Stomach smooth muscle (tissue), 2 donors: ENCODE measurements around the gene LTBP1.
A peak's percentile ranks its signal among the peaks of the same experiment; 100 is the strongest.

Source experiments
- H3K27ac ChIP-seq: one replicate; pipeline ENCODE4 v1.7.0; 2013; ENCODE audit warnings: mild to moderate bottlenecking, low read length, inconsistent platforms
- H3K27me3 ChIP-seq, 2 donors: one replicate each; pipeline ENCODE4 v1.7.0; 2013; ENCODE audit warnings: low read length in 2 of 2; ENCODE audit not compliant: insufficient read depth in 2 of 2, control insufficient read depth in 1 of 2
- H3K36me3 ChIP-seq, 2 donors: one replicate each; pipeline ENCODE4 v1.7.0; 2013; ENCODE audit warnings: low read length in 2 of 2; ENCODE audit not compliant: control insufficient read depth in 2 of 2, insufficient read depth in 2 of 2
- H3K4me1 ChIP-seq: one replicate; pipeline ENCODE4 v1.7.0; 2013; ENCODE audit warnings: low read length; ENCODE audit not compliant: control insufficient read depth, insufficient read depth
- H3K4me3 ChIP-seq, 2 donors: one replicate each; pipeline ENCODE4 v1.7.0; 2013; ENCODE audit warnings: low read length in 2 of 2
- H3K9ac ChIP-seq, 2 donors: one replicate each; pipeline ENCODE4 v1.7.0; 2013; ENCODE audit warnings: low read length in 2 of 2, mild to moderate bottlenecking in 1 of 2
- H3K9me3 ChIP-seq, 2 donors: one replicate each; pipeline ENCODE4 v1.7.0; 2013; ENCODE audit warnings: low read length in 2 of 2; ENCODE audit not compliant: control insufficient read depth in 2 of 2
- donor health status: healthy.
- donor health status: Pancreatic carcinoma.

Gene LTBP1

GRCh38 chr2:33130544-33130943 is 183.8 kb downstream of the LTBP1 start:
- no peak overlapping the region for H3K4me3 ChIP-seq
- no peak overlapping the region for H3K27ac ChIP-seq
- no peaks in the 10 kb centered on the region for H3K27me3 ChIP-seq
- H3K4me1 ChIP-seq = peaks cover 32% of the 10 kb centered on the region
- no peaks in the 10 kb centered on the region for H3K36me3 ChIP-seq
- no peak overlapping the region for H3K9ac ChIP-seq
- no peaks in the 10 kb centered on the region for H3K9me3 ChIP-seq

- Histone ChIP-seq H3K4me1 (peaks cover 32% of the 10 kb centered on the region), H3K9ac (no peak overlapping the region), H3K27ac (no peak overlapping the region), H3K27me3 (no peaks in the 10 kb centered on the region), H3K36me3 (no peaks in the 10 kb centered on the region), H3K9me3 (no peaks in the 10 kb centered on the region), H3K4me3 (no peak overlapping the region)
Observed at GRCh38 chr2:33131111-33131510, 184.4 kb downstream of the LTBP1 start.

GRCh38 chr2:33131749-33132148 is 185.0 kb downstream of the LTBP1 start:
- no peaks in the 10 kb centered on the region for H3K27me3 ChIP-seq
- H3K9me3 ChIP-seq = no peaks in the 10 kb centered on the region
- no peak overlapping the region for H3K4me3 ChIP-seq
- no peaks in the 10 kb centered on the region for H3K36me3 ChIP-seq
- peak overlapping the region in 1 of 2 donors; percentile 39 for H3K9ac ChIP-seq
- peak overlapping the region; percentile 97 for H3K27ac ChIP-seq
- peaks cover 34% of the 10 kb centered on the region for H3K4me1 ChIP-seq

- H3K9ac ChIP-seq = peak overlapping the region; percentile 88 to 95
- H3K27me3 ChIP-seq = no peaks in the 10 kb centered on the region
- peaks cover 43% of the 10 kb centered on the region for H3K4me1 ChIP-seq
- H3K36me3 ChIP-seq = no peaks in the 10 kb centered on the region
- H3K27ac ChIP-seq = peak overlapping the region; percentile 97
- peak overlapping the region; percentile 85 to 94 for H3K4me3 ChIP-seq
- no peaks in the 10 kb centered on the region for H3K9me3 ChIP-seq
Observed at GRCh38 chr2:33133454-33133952, 186.8 kb downstream of the LTBP1 start.

- H3K4me3 ChIP-seq = peak overlapping the region; percentile 85 to 94
- peak overlapping the region; percentile 88 to 95 for H3K9ac ChIP-seq
- no peaks in the 10 kb centered on the region for H3K36me3 ChIP-seq
- H3K4me1 ChIP-seq = peaks cover 44% of the 10 kb centered on the region
- no peaks in the 10 kb centered on the region for H3K27me3 ChIP-seq
- H3K27ac ChIP-seq = peak overlapping the region; percentile 97
- no peaks in the 10 kb centered on the region for H3K9me3 ChIP-seq
Observed at GRCh38 chr2:33134086-33134771, 187.5 kb downstream of the LTBP1 start.

GRCh38 chr2:33134791-33135560 is 188.2 kb downstream of the LTBP1 start:
- Histone ChIP-seq H3K27ac (peak overlapping the region; percentile 97), H3K27me3 (no peaks in the 10 kb centered on the region), H3K4me1 (peaks cover 49% of the 10 kb centered on the region), H3K36me3 (no peaks in the 10 kb centered on the region), H3K9ac (peak overlapping the region; percentile 88 to 95), H3K9me3 (no peaks in the 10 kb centered on the region), H3K4me3 (peak overlapping the region; percentile 85 to 94)

- Histone ChIP-seq H3K4me1 (peaks cover 46% of the 10 kb centered on the region), H3K9me3 (no peaks in the 10 kb centered on the region), H3K4me3 (peak overlapping the region; percentile 85 to 94), H3K27me3 (no peaks in the 10 kb centered on the region), H3K36me3 (no peaks in the 10 kb centered on the region), H3K27ac (peak overlapping the region; percentile 97), H3K9ac (peak overlapping the region; percentile 88 to 95)
Observed at GRCh38 chr2:33135645-33136044, 188.9 kb downstream of the LTBP1 start.

GRCh38 chr2:33136056-33136455 is 189.3 kb downstream of the LTBP1 start:
- Histone ChIP-seq H3K36me3 (no peaks in the 10 kb centered on the region), H3K27ac (peak overlapping the region; percentile 97), H3K4me3 (peak overlapping the region; percentile 85 to 94), H3K9me3 (no peaks in the 10 kb centered on the region), H3K27me3 (no peaks in the 10 kb centered on the region), H3K9ac (peak overlapping the region; percentile 88 to 95), H3K4me1 (peaks cover 45% of the 10 kb centered on the region)

GRCh38 chr2:33136566-33136965 is 189.8 kb downstream of the LTBP1 start:
- Histone ChIP-seq H3K4me1 (peaks cover 42% of the 10 kb centered on the region), H3K9ac (peak overlapping the region; percentile 88 to 95), H3K36me3 (no peaks in the 10 kb centered on the region), H3K9me3 (no peaks in the 10 kb centered on the region), H3K4me3 (peak overlapping the region; percentile 85 to 94), H3K27me3 (no peaks in the 10 kb centered on the region), H3K27ac (peak overlapping the region; percentile 97)

- H3K4me1 ChIP-seq = peaks cover 40% of the 10 kb centered on the region
Observed at GRCh38 chr2:33137331-33137730, 190.6 kb downstream of the LTBP1 start.

More at GRCh38 chr2:33137331-33137730, 190.6 kb downstream of the LTBP1 start:
- Histone ChIP-seq H3K27ac (peak overlapping the region; percentile 97), H3K9ac (peak overlapping the region in 1 of 2 donors; percentile 88), H3K4me3 (peak overlapping the region; percentile 85 to 94), H3K9me3 (no peaks in the 10 kb centered on the region), H3K27me3 (no peaks in the 10 kb centered on the region), H3K36me3 (no peaks in the 10 kb centered on the region)
